Heart left ventricle (tissue), 16 donors: ENCODE results near the gene PHF20. TPM values are rescaled to one million over a fixed set of nuclear protein-coding genes. Genes with fewer than 3 reads are reported as not detected.
"Not testable (repeated sequence)": the region's sequence is repeated elsewhere in the genome, so short reads cannot be mapped to it uniquely, and the experiment has no call there.

Source experiments
- ATAC-seq, 4 donors: fragments of 200-7000 bp; cut with Tn5 transposase; one replicate each; pipeline ENCODE4 v1.9.1; 2020 to 2022; ENCODE audit warnings: moderate library complexity in 4 of 4, mild to moderate bottlenecking in 3 of 4, moderate number of reproducible peaks in 1 of 4
- DNase-seq, 5 donors: peaks; one replicate each; pipeline ENCODE4 v3.0.0-alpha.2; 2020
- H3K27ac ChIP-seq, 12 donors: fragments of 200-600 bp; sonication (generic) in 4 of 12; one replicate each; pipeline versions ENCODE4 v1.5.0 to v1.8.0; 2016 to 2022; ENCODE audit warnings: mild to moderate bottlenecking in 2 of 12
- H3K27me3 ChIP-seq, 9 donors: fragments of 200-600 bp; sonication (generic) in 2 of 9; one replicate each; pipeline versions ENCODE4 v1.5.1 to v1.8.0; 2016 to 2022; ENCODE audit warnings: mild to moderate bottlenecking in 3 of 9
- H3K36me3 ChIP-seq, 9 donors: fragments of 200-600 bp; sonication (generic) in 2 of 9; one replicate each; pipeline versions ENCODE4 v1.5.0 to v1.8.0; 2018 to 2022; ENCODE audit warnings: mild to moderate bottlenecking in 2 of 9
- H3K4me1 ChIP-seq, 12 donors: fragments of 200-600 bp; sonication (generic) in 4 of 12; one replicate each; pipeline versions ENCODE4 v1.5.0 to v1.8.0; 2016 to 2022; ENCODE audit warnings: mild to moderate bottlenecking in 3 of 12
- H3K4me3 ChIP-seq, 12 donors: fragments of 200-600 bp; sonication (generic) in 4 of 12; one replicate each; pipeline versions ENCODE4 v1.5.0 to v1.8.0; 2017 to 2022; ENCODE audit warnings: mild to moderate bottlenecking in 9 of 12, moderate library complexity in 4 of 12
- H3K9me3 ChIP-seq, 12 donors: fragments of 200-600 bp; sonication (generic) in 4 of 12; one replicate each; pipeline versions ENCODE4 v1.5.0 to v1.8.0; 2016 to 2022; ENCODE audit warnings: mild to moderate bottlenecking in 1 of 12
- POLR2A ChIP-seq, 2 donors: fragments of 450-650 bp; IDR thresholded peaks; one replicate each; pipeline ENCODE4 v1.6.1; 2017; ENCODE audit warnings: antibody characterized with exemption in 2 of 2, mild to moderate bottlenecking in 2 of 2, moderate library complexity in 2 of 2
- WGBS, 4 donors: extraction: QIAGEN DNeasy Blood & Tissue Kit in 2 of 4; methylation state at CpG; one replicate each; pipeline versions ENCODE4 v1.1.5 to v1.1.7; 2013 to 2018; 5-methylcytosine and 5-hydroxymethylcytosine counted together
- intact Hi-C, 10 donors: fragments of 100-400 bp; cut with DNase I; formaldehyde crosslinking; loops; one replicate each; pipeline versions ENCODE4 v1.11.1 to v1.14.2; 2022
- polyA plus RNA-seq, 2 donors: library from polyadenylated mRNA; stranded (reverse); fragments of 200-250 nt; gene quantifications; one replicate each; pipeline ENCODE4 v1.2.3, GENCODE V29; 2013
- total RNA-seq, 9 donors: library from RNA; depleted of rRNA in 2 of 9; stranded (reverse); fragments of >200 nt in 2 of 9; fragmentation: NEBNext Ultra II Directional in 3 of 9; extraction: Animal tissue kit (Norgen Biotek cat#: 25700) in 3 of 9; gene quantifications; one replicate each; pipeline versions ENCODE4 v1.1.0 to v1.2.4, GENCODE V29; 2016 to 2023
- TF ChIP-seq, protein P1 (sequence below), 12 donors: fragments of 200-600 bp; sonication (generic) in 4 of 12; IDR thresholded peaks; one replicate each; pipeline versions ENCODE4 v1.5.0 to v1.8.0; 2018 to 2022; ENCODE audit warnings: antibody characterized with exemption in 12 of 12, mild to moderate bottlenecking in 5 of 12
- donor health status: ischemic (EF 13 %, LVEDD 7.1; RV severe dilation, severe dysfunction).
- donor health status: healthy with polysubstance abuse.
- donor health status: DM: no; HTN: yes; CAD: no.
- donor health status: DM: no; HTN: no; CAD: no.
- donor health status: ischemic (EF 25% LVEDD 6.9; RV normal size, moderate dysfunction).
- donor health status: ischemic (EF 25% LVEDD 5.7; RV mildly dilated, moderate dysfunction).
- donor health status: healthy.
- donor health status: DM: yes; HTN: yes; CAD: no.
- donor health status: ischemic (EF 35%, LVEDD 5.7; RV mildly dilated, moderate dysfunction).
- donor health status: nonischemic (EF 11% LVEDD 7.7; RV severe dilation, severe dysfunction).
- donor health status: DM: yes; HTN: yes; CAD: no.
- donor health status: PGD.
- donor health status: ischemic (EF 29% LVEDD 5.4; RV normal size, mild dysfunction).
- donor health status: nonischemic (EF 23%, LVEDD 6.1; RV moderate dilation, normal function).

PHF20 gene
- total and polyA plus RNA-seq, 11 donors, result 25.8 to 48.9 (median 36.5) TPM

DNA sequence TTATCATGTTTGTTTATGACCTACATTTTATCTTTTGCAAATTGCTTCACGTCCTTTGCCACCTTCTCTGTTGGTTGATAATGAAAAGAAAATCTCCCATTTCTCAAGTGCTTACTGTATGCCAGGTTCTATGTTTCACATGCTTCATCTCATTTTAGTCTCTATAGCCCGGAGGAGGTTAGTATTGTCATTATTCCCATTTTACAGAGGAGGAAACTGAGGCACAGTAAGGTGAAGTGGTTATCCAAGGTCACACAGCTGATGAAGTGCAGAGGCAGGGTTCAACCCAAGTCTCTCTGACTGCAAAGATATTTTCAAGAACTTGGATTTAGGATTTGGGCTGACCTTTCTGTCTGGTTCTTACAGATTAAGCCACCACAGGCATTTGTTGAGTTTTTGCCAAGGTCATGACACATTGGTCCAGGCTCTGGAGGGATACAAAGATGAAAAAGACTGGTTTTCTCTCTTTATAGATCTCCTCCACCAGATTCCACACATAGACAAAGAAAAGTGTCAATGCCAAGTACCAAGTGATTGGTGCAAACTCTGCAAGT is 217.2 kb downstream of the PHF20 start:
- Histone ChIP-seq H3K9me3 (no peaks in the 10 kb centered on the region), H3K27me3 (no peaks in the 10 kb centered on the region), H3K27ac (no peak overlapping the region), H3K4me1 (peaks cover 0 to 5% (median 0%) of the 10 kb centered on the region in 12 donors), H3K4me3 (no peak overlapping the region), H3K36me3 (no peaks in the 10 kb centered on the region)
- ATAC-seq (no peak), DNase-seq (no peak)
- TF ChIP-seq, protein P1, sequence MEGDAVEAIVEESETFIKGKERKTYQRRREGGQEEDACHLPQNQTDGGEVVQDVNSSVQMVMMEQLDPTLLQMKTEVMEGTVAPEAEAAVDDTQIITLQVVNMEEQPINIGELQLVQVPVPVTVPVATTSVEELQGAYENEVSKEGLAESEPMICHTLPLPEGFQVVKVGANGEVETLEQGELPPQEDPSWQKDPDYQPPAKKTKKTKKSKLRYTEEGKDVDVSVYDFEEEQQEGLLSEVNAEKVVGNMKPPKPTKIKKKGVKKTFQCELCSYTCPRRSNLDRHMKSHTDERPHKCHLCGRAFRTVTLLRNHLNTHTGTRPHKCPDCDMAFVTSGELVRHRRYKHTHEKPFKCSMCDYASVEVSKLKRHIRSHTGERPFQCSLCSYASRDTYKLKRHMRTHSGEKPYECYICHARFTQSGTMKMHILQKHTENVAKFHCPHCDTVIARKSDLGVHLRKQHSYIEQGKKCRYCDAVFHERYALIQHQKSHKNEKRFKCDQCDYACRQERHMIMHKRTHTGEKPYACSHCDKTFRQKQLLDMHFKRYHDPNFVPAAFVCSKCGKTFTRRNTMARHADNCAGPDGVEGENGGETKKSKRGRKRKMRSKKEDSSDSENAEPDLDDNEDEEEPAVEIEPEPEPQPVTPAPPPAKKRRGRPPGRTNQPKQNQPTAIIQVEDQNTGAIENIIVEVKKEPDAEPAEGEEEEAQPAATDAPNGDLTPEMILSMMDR (IDR thresholded peaks at IDR 0.05), result no peak
- no peak for TF ChIP-seq POLR2A (IDR thresholded peaks at IDR 0.05)
- intact Hi-C loops, result no loop called here
- WGBS, 4 donors, result 80 to 85% (median 83%) methylated on average over 2 of the region's 2 CpGs

DNA sequence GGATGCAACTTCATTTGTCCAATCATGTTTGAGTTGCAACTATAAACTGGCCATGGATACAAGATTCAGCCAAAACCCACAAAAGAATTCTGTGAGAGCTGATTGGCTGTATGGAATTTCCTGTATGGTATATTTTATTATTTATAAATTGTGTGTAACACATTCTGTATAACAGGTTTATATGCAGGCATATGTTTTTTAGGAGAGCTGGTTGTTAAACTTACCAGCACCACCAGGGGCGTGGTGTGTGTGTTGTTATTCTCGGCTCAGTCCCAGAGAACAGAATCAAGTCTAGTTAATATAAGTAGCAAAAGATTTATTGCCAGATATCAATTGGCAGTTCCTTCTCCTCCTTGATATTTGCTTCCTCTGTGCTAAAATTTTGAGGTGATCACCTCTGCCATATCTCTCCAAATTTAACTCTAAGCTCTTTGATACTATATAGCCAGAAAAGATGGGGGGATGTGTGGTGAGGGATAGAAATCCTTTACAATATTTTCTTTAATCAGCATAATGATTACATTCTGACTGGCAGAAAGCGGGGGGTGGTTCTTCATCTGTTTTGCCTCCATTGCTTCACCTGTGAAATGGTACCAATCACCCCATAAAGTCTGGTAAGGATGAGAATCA is 219.4 kb downstream of the PHF20 start:
- peaks cover 0 to 10% (median 0%) of the 10 kb centered on the region in 12 donors for H3K4me1 ChIP-seq
- H3K9me3 ChIP-seq, result no peaks in the 10 kb centered on the region
- TF ChIP-seq POLR2A (IDR thresholded peaks at IDR 0.05), result no peak
- TF ChIP-seq, protein P1 (IDR thresholded peaks at IDR 0.05), result peak in 10 of 12 donors; percentile 9 to 55 (median 32)
- ATAC-seq (no peak), DNase-seq (no peak)
- no peak overlapping the region for H3K27ac ChIP-seq
- H3K4me3 ChIP-seq, result no peak overlapping the region
- no peaks in the 10 kb centered on the region for H3K27me3 ChIP-seq
- 30 to 40% (median 36%) methylated on average over 3 of the region's 3 CpGs for WGBS, 4 donors
- intact Hi-C loops, result loop anchor here in 5 of 10 donors (5.0 to 10.0 kb wide), 5 partner anchors 56 to 446 kb away; no protein-coding TSS in a partner anchor
- no peaks in the 10 kb centered on the region for H3K36me3 ChIP-seq

DNA sequence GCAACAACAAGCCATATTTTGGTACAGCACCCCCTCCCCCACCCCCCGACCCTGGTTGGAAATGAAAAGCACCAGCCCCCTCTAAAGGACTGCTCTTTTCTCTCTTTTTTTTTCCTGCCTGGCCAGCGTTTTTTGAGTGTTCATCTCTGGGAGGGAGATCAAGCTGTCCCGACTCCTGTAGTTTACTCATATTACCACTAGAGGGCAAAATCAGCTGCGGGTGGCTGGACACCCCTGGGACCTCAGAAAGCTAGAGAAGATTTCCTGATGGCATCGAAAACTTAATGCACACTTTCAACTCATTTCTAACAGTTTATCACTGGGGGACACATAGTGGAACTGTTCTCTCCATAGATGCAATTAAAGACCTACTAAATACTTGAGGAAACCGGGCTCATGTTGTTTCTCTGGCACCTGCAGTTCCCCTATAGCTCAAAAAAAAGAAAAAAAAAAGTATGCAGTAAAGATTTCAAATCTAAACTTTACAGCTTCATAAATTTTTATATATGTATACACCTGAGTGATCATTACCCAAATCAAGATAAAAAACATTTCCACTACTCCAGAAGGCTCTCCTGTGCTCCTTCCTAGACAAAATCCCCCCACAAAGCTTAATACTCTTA is 221.0 kb downstream of the PHF20 start:
- Histone ChIP-seq H3K9me3 (no peaks in the 10 kb centered on the region), H3K27ac (no peak overlapping the region), H3K4me3 (no peak overlapping the region), H3K4me1 (peaks cover 0 to 10% (median 0%) of the 10 kb centered on the region in 12 donors), H3K27me3 (no peaks in the 10 kb centered on the region), H3K36me3 (no peaks in the 10 kb centered on the region)
- TF ChIP-seq POLR2A (IDR thresholded peaks at IDR 0.05), result no peak
- TF ChIP-seq, protein P1 (IDR thresholded peaks at IDR 0.05), result peak; percentile 75 to 90 (median 82)
- intact Hi-C loops, result loop anchor here in 7 of 10 donors (2.0 to 10.0 kb wide), 7 partner anchors 54 to 444 kb away; no protein-coding TSS in a partner anchor
- ATAC-seq (peak in 3 of 4 donors; percentile 73 to 79 (median 77)), DNase-seq (peak in 3 of 5 donors; percentile 32 to 46 (median 35))
- 1 to 3% (median 3%) methylated on average over 6 of the region's 6 CpGs for WGBS, 4 donors

DNA sequence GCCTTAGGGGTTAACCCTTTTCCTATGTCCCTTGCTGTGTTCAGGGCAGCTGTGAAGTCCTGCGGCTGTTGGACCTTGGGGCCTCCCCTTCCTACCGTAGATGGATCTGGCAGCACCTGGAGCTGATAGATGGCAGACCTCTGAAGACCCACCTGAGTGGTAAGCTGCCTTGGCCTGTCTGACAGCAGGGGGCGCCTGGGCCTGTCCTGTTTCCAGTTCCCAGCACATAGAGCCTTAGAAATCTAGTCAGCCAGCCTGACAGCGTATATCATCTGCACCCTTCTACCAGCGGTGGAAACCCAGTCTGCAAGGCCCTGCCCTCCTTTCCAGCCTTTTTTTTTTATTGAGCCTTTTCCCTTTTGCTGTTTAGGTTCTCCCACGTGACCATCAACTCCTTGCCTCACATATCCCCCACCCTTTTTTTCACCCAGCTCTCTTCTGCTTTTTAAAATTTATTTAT is 223.2 kb downstream of the PHF20 start:
- ATAC-seq, result peak; percentile 94 to 97 (median 95)
- WGBS, 4 donors, result 3 to 6% (median 5%) methylated on average over 6 of the region's 6 CpGs
- H3K27ac ChIP-seq, result no peak overlapping the region

GRCh38 chr20:35996492-35996891 is 224.7 kb downstream of the PHF20 start:
- not testable (repeated sequence) for H3K4me1 ChIP-seq, H3K27me3 ChIP-seq, H3K27ac ChIP-seq, ATAC-seq, DNase-seq, H3K4me3 ChIP-seq, H3K36me3 ChIP-seq
- WGBS, 4 donors, result 92 to 96% (median 95%) methylated on average over 8 of the region's 8 CpGs
- H3K9me3 ChIP-seq, result peaks cover 0 to 12% (median 0%) of the 10 kb centered on the region in 12 donors
- intact Hi-C loops, result loop anchor here in 4 of 10 donors (5.0 to 10.0 kb wide), 4 partner anchors 198 to 441 kb away; no protein-coding TSS in a partner anchor

More for the DNA sequence above, 223.2 kb downstream of the PHF20 start:
- TF ChIP-seq, protein P1 (IDR thresholded peaks at IDR 0.05), result peak; percentile 78 to 96 (median 90)
- TF ChIP-seq POLR2A (IDR thresholded peaks at IDR 0.05), result no peak
- H3K4me1 ChIP-seq, result peaks cover 0 to 10% (median 0%) of the 10 kb centered on the region in 12 donors
- H3K27me3 ChIP-seq, result no peaks in the 10 kb centered on the region
- H3K9me3 ChIP-seq, result peaks cover 0 to 7% (median 0%) of the 10 kb centered on the region in 12 donors
- H3K4me3 ChIP-seq, result no peak overlapping the region
- intact Hi-C loops, result loop anchor here (1.0 to 10.0 kb wide), 10 partner anchors 52 to 442 kb away; no protein-coding TSS in a partner anchor
- no peaks in the 10 kb centered on the region for H3K36me3 ChIP-seq
- peak; percentile 77 to 90 (median 83) for DNase-seq
